Left renal pelvis (tissue), 4 donors: Measurements from ENCODE around the gene SERPINA12. TPM values are rescaled to one million over a fixed set of nuclear protein-coding genes. Genes with fewer than 3 reads are reported as not detected.
"Not testable (repeated sequence)": the region's sequence is repeated elsewhere in the genome, so short reads cannot be mapped to it uniquely, and the experiment has no call there.

Source experiments
- DNase-seq, 4 donors: peaks; one replicate each; pipeline ENCODE4 v3.0.0-alpha.2; 2013; ENCODE audit warnings: low read depth in 4 of 4, low spot score in 3 of 4
- polyA plus RNA-seq, 4 donors: library from polyadenylated mRNA; unstranded; fragments of 120-200 nt; gene quantifications; one replicate each; pipeline ENCODE4 v1.2.1, GENCODE V29; 2013; ENCODE audit not compliant: insufficient read length in 4 of 4

The SERPINA12 gene
- polyA plus RNA-seq, 4 donors = 0.33 to 0.37 (median 0.36) TPM; not detected in 1

- DNase-seq = no peak
Observed at GRCh38 chr14:94498215-94498614, 11.1 kb downstream of the SERPINA12 start.

GRCh38 chr14:94494085-94494484 is 15.2 kb downstream of the SERPINA12 start:
- no peak for DNase-seq

GRCh38 chr14:94491511-94491910 is 17.8 kb downstream of the SERPINA12 start:
- no peak for DNase-seq

GRCh38 chr14:94489336-94489735 is 19.9 kb downstream of the SERPINA12 start:
- no peak for DNase-seq

GRCh38 chr14:94486883-94487282 is 22.4 kb downstream of the SERPINA12 start:
- DNase-seq = no peak

- peak in 3 of 4 donors; percentile 18 to 41 (median 27) for DNase-seq
Observed at GRCh38 chr14:94485944-94486841, 23.1 kb downstream of the SERPINA12 start.

GRCh38 chr14:94484481-94484880 is 24.8 kb downstream of the SERPINA12 start:
- DNase-seq = no peak

GRCh38 chr14:94483729-94484275 is 25.5 kb downstream of the SERPINA12 start:
- DNase-seq = no peak

GRCh38 chr14:94483071-94483451 is 26.2 kb downstream of the SERPINA12 start:
- no peak for DNase-seq

- not testable (repeated sequence) for DNase-seq
Observed at GRCh38 chr14:94482132-94483070, 26.9 kb downstream of the SERPINA12 start.

GRCh38 chr14:94481468-94482131 is 27.7 kb downstream of the SERPINA12 start:
- DNase-seq = no peak

- DNase-seq = peak in 2 of 4 donors; percentile 5 to 17
Observed at GRCh38 chr14:94480809-94481208, 28.5 kb downstream of the SERPINA12 start.

GRCh38 chr14:94478420-94478819 is 30.8 kb downstream of the SERPINA12 start:
- DNase-seq = no peak

- no peak for DNase-seq
Observed at GRCh38 chr14:94476023-94476422, 33.2 kb downstream of the SERPINA12 start, which contains the start of gene SERPINA9. TSS of gene SERPINA9 (minus strand) at chr14:94476197. CDS start at chr14:94469840, 6,357 bp downstream.

- DNase-seq = no peak
Observed at GRCh38 chr14:94474581-94475031, 34.7 kb downstream of the SERPINA12 start.

GRCh38 chr14:94473666-94474410 is 35.4 kb downstream of the SERPINA12 start:
- DNase-seq = no peak

GRCh38 chr14:94472842-94473241 is 36.4 kb downstream of the SERPINA12 start:
- no peak for DNase-seq

GRCh38 chr14:94471045-94471444 is 38.2 kb downstream of the SERPINA12 start:
- DNase-seq = no peak

GRCh38 chr14:94470311-94470710 is 39.0 kb downstream of the SERPINA12 start:
- no peak for DNase-seq
